ENCODE data around the gene PLPP4.

Gene PLPP4

DNA sequence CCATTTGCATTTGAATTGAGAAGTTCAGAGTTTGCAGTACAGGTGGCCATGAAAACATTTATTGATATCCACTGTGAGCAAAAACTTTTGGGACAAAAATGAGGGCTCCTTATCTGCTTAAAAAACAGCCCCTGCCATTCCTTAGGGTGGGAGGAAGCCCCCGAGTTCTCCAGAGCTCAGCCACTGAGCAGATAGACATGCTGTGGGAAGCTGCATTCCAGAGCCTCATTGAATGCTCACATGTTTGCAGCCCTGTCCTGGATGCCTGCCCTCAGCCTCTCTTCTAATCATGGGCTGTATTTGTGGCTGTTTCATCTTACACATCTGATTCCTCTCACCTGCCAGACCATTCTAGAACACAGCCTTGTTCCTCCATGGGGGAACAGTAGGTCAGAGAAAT, 33.3 kb downstream of the PLPP4 start:
- H3K36me3 Mint-ChIP-seq (ENCODE audit: low read depth), result no peaks in the 10 kb centered on the region
- TF ChIP-seq, protein P1, sequence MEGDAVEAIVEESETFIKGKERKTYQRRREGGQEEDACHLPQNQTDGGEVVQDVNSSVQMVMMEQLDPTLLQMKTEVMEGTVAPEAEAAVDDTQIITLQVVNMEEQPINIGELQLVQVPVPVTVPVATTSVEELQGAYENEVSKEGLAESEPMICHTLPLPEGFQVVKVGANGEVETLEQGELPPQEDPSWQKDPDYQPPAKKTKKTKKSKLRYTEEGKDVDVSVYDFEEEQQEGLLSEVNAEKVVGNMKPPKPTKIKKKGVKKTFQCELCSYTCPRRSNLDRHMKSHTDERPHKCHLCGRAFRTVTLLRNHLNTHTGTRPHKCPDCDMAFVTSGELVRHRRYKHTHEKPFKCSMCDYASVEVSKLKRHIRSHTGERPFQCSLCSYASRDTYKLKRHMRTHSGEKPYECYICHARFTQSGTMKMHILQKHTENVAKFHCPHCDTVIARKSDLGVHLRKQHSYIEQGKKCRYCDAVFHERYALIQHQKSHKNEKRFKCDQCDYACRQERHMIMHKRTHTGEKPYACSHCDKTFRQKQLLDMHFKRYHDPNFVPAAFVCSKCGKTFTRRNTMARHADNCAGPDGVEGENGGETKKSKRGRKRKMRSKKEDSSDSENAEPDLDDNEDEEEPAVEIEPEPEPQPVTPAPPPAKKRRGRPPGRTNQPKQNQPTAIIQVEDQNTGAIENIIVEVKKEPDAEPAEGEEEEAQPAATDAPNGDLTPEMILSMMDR (IDR thresholded peaks at IDR 0.05), result no peak
- no peak overlapping the region for H3K4me3 Mint-ChIP-seq
- no peaks in the 10 kb centered on the region for H3K9me3 Mint-ChIP-seq
- no peaks in the 10 kb centered on the region for H3K4me1 Mint-ChIP-seq
- H3K27me3 Mint-ChIP-seq (ENCODE audit: low read depth, poor library complexity), result peaks cover 13% of the 10 kb centered on the region
- DNase-seq, result no peak
- H3K27ac Mint-ChIP-seq, result no peak overlapping the region

DNA sequence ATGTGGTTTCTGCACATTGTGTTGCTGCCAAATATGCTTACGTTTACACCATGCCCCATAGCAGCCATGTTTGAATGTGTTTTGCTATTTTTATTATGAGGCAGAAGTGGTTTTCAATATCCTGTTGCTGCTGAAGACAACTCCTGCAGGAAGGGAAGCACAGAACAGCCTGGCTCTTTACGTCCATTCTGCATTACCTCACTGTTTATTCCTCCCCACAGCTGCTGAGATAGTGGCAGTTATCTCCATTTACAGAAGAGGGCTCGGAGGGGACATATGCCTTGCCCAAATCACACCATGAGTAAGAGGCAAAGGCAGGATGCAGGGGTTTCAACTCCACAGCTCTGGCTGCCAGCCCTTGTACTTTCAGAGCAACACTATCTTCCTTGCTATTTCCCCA, 35.3 kb downstream of the PLPP4 start:
- DNase-seq, result no peak
- TF ChIP-seq, protein P1 (IDR thresholded peaks at IDR 0.05), result no peak
- Mint-ChIP-seq H3K4me1 (no peaks in the 10 kb centered on the region), H3K36me3 (ENCODE audit: low read depth) (no peaks in the 10 kb centered on the region), H3K27ac (no peak overlapping the region), H3K4me3 (no peak overlapping the region), H3K9me3 (no peaks in the 10 kb centered on the region), H3K27me3 (ENCODE audit: low read depth, poor library complexity) (peaks cover 6% of the 10 kb centered on the region)

DNA sequence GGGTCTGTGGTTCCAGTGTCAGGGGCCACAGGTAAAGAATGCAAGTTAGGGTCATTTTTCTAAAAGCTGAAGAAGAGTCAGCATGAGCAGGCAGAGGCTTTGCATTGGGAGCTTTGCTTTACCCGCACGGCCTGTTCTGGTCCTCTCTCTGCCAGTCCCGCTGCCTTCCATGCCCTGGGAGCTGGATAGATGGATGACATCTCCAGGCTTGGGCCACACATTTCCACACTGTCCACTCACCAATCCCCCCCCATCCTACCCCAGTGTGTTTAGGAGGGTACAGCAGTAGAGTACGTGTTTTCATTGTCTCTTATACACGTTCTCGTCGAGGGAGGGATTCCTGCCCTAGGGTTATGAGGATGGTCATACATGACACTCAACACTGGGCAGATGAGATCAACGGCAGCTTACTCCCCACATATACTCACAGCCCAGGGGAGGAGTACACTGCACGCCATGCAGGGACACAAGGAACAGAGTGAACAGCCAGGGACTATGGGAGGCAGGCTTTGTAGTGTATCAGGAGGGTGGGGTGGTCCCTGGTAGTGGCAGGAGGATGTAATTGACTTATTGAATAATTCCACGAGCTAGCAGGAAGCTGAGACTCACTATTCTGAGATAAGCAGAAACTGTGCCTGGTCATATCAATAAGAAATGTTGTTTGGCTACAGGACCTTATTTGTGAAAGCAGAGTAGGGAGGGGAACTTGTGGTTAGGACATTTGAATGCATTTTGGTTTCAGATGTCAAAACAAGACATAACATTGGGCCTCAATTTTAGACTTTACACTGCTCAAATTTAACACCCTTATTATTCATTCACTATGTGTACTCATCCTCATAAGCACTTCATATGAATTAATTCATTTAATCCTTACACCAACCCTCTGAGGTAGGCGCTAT, 36.6 kb downstream of the PLPP4 start:
- TF ChIP-seq, protein P1 (IDR thresholded peaks at IDR 0.05), result no peak
- Mint-ChIP-seq H3K4me3 (no peak overlapping the region), H3K27ac (no peak overlapping the region), H3K4me1 (no peaks in the 10 kb centered on the region), H3K27me3 (ENCODE audit: low read depth, poor library complexity) (peaks cover 6% of the 10 kb centered on the region), H3K36me3 (ENCODE audit: low read depth) (no peaks in the 10 kb centered on the region), H3K9me3 (no peaks in the 10 kb centered on the region)
- DNase-seq, result no peak

DNA sequence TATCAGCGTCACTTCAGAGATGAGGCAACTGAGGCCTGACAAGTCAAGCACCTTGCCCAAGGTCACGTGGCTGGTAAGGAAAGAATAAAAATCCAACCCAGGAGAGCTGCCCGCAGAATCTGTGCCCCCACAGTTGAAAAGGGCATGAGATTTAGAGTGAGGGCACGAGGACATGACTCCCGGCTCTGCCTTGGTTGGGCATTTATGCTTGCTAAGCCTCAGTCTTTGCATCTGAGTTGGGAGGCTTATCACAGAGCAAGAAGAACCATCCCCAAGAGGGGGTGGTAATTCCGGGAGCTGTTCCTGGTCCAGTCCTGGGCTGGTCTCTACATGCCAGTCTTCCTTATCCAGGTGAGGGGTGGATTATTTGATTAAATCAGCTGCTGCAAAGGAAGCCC, 37.3 kb downstream of the PLPP4 start:
- H3K4me3 Mint-ChIP-seq, result no peak overlapping the region
- no peaks in the 10 kb centered on the region for H3K36me3 Mint-ChIP-seq (ENCODE audit: low read depth)
- no peak for DNase-seq
- H3K27me3 Mint-ChIP-seq (ENCODE audit: low read depth, poor library complexity), result peaks cover 6% of the 10 kb centered on the region
- TF ChIP-seq, protein P1 (IDR thresholded peaks at IDR 0.05), result no peak
- no peak overlapping the region for H3K27ac Mint-ChIP-seq
- no peaks in the 10 kb centered on the region for H3K4me1 Mint-ChIP-seq
- no peaks in the 10 kb centered on the region for H3K9me3 Mint-ChIP-seq

DNA sequence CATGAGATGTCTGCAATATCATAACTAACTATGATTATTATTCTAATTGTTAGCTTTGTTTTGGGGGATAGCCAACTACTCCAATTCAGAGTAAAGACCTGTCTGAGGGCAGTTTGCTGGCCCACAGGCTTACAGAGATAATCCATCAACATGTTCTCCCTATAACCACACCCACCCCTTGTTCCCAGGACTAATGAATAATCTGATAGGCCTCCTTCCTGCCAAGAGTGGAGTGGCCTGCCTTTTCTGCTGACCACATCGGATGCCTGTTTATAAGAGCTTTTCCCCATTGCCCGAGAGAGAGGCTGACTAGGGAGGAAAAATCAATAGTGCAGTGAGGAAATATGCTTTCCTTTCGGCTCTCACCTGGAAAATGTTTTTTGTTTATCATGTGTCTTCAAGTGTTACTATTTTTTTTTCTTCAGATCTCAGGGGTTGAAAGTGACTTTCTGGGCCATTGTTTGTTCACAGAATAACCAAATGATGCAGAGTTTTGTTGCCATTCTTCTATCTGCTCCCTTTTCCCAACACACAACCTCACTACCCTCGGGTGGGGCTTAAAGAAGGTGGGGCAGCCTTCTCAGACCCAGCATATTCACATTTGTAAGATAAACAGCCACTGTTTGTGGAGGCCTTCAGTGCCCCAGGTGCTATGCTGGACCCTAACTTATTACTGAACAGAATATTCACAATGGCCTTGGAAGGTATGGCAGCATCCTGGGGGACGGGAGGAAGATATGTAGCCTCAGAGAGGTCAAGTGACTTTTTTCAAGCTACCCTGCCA, 38.4 kb downstream of the PLPP4 start:
- TF ChIP-seq, protein P1 (IDR thresholded peaks at IDR 0.05), result no peak
- DNase-seq, result no peak
- no peaks in the 10 kb centered on the region for H3K9me3 Mint-ChIP-seq
- no peaks in the 10 kb centered on the region for H3K4me1 Mint-ChIP-seq
- H3K36me3 Mint-ChIP-seq (ENCODE audit: low read depth), result no peaks in the 10 kb centered on the region
- H3K4me3 Mint-ChIP-seq, result no peak overlapping the region
- H3K27ac Mint-ChIP-seq, result no peak overlapping the region
- H3K27me3 Mint-ChIP-seq (ENCODE audit: low read depth, poor library complexity), result peaks cover 9% of the 10 kb centered on the region
